Activated naive CD8-positive, alpha-beta T cell (primary cell): ENCODE results near the gene ASB13.
"Not testable (repeated sequence)": the region's sequence is repeated elsewhere in the genome, so short reads cannot be mapped to it uniquely, and the experiment has no call there.

Experiments used
- H3K27ac Mint-ChIP-seq: one replicate; pipeline ENCODE4 v1.8.0; 2021; ENCODE audit warnings: mixed read lengths
- H3K27me3 Mint-ChIP-seq: one replicate; pipeline ENCODE4 v1.8.0; 2021; ENCODE audit warnings: mixed read lengths
- H3K36me3 Mint-ChIP-seq: one replicate; pipeline ENCODE4 v1.8.0; 2021; ENCODE audit warnings: mixed read lengths
- H3K4me1 Mint-ChIP-seq: one replicate; pipeline ENCODE4 v1.8.0; 2021; ENCODE audit warnings: low read depth, mixed read lengths
- H3K4me3 Mint-ChIP-seq: one replicate; pipeline ENCODE4 v1.8.0; 2021; ENCODE audit warnings: mild to moderate bottlenecking, mixed read lengths
- H3K9me3 Mint-ChIP-seq: one replicate; pipeline ENCODE4 v1.8.0; 2021; ENCODE audit warnings: low read depth, mixed read lengths

ASB13 gene

GRCh38 chr10:5627486-5628044 is 38.8 kb downstream of the ASB13 start:
- Mint-ChIP-seq H3K4me3 (no peak overlapping the region), H3K4me1 (peaks cover 13% of the 10 kb centered on the region), H3K27me3 (peaks cover 3% of the 10 kb centered on the region), H3K9me3 (no peaks in the 10 kb centered on the region), H3K36me3 (no peaks in the 10 kb centered on the region), H3K27ac (no peak overlapping the region)

- H3K36me3 Mint-ChIP-seq: no peaks in the 10 kb centered on the region
- no peaks in the 10 kb centered on the region for H3K9me3 Mint-ChIP-seq
- peaks cover 13% of the 10 kb centered on the region for H3K4me1 Mint-ChIP-seq
- peaks cover 3% of the 10 kb centered on the region for H3K27me3 Mint-ChIP-seq
- H3K4me3 Mint-ChIP-seq: no peak overlapping the region
- no peak overlapping the region for H3K27ac Mint-ChIP-seq
Measured at GRCh38 chr10:5625992-5626777, 40.2 kb downstream of the ASB13 start.

GRCh38 chr10:5624701-5625100 is 41.7 kb downstream of the ASB13 start:
- H3K4me3 Mint-ChIP-seq: no peak overlapping the region
- peaks cover 3% of the 10 kb centered on the region for H3K27me3 Mint-ChIP-seq
- H3K36me3 Mint-ChIP-seq: no peaks in the 10 kb centered on the region
- H3K9me3 Mint-ChIP-seq: no peaks in the 10 kb centered on the region
- peaks cover 11% of the 10 kb centered on the region for H3K4me1 Mint-ChIP-seq
- H3K27ac Mint-ChIP-seq: no peak overlapping the region

- Mint-ChIP-seq H3K4me1 (no peaks in the 10 kb centered on the region), H3K4me3 (no peak overlapping the region), H3K36me3 (no peaks in the 10 kb centered on the region), H3K9me3 (no peaks in the 10 kb centered on the region), H3K27ac (no peak overlapping the region), H3K27me3 (no peaks in the 10 kb centered on the region)
Measured at GRCh38 chr10:5623081-5623748, 43.2 kb downstream of the ASB13 start.

GRCh38 chr10:5622186-5622960 is 44.0 kb downstream of the ASB13 start:
- no peaks in the 10 kb centered on the region for H3K27me3 Mint-ChIP-seq
- H3K27ac Mint-ChIP-seq: no peak overlapping the region
- no peak overlapping the region for H3K4me3 Mint-ChIP-seq
- no peaks in the 10 kb centered on the region for H3K36me3 Mint-ChIP-seq
- H3K4me1 Mint-ChIP-seq: no peaks in the 10 kb centered on the region
- H3K9me3 Mint-ChIP-seq: no peaks in the 10 kb centered on the region

GRCh38 chr10:5621371-5621770 is 45.0 kb downstream of the ASB13 start:
- H3K36me3 Mint-ChIP-seq, H3K27ac Mint-ChIP-seq: not testable (repeated sequence)

GRCh38 chr10:5620966-5621365 is 45.4 kb downstream of the ASB13 start:
- H3K27ac Mint-ChIP-seq: no peak overlapping the region
- H3K4me3 Mint-ChIP-seq: no peak overlapping the region
- no peaks in the 10 kb centered on the region for H3K36me3 Mint-ChIP-seq
- H3K9me3 Mint-ChIP-seq: no peaks in the 10 kb centered on the region
- H3K27me3 Mint-ChIP-seq: no peaks in the 10 kb centered on the region
- H3K4me1 Mint-ChIP-seq: no peaks in the 10 kb centered on the region

More at GRCh38 chr10:5621371-5621770, 45.0 kb downstream of the ASB13 start:
- not testable (repeated sequence) for H3K4me3 Mint-ChIP-seq, H3K4me1 Mint-ChIP-seq, H3K9me3 Mint-ChIP-seq, H3K27me3 Mint-ChIP-seq

- H3K27ac Mint-ChIP-seq: no peak overlapping the region
- no peak overlapping the region for H3K4me3 Mint-ChIP-seq
- H3K9me3 Mint-ChIP-seq: no peaks in the 10 kb centered on the region
- no peaks in the 10 kb centered on the region for H3K36me3 Mint-ChIP-seq
- no peaks in the 10 kb centered on the region for H3K27me3 Mint-ChIP-seq
- H3K4me1 Mint-ChIP-seq: no peaks in the 10 kb centered on the region
Measured at GRCh38 chr10:5620223-5620721, 46.1 kb downstream of the ASB13 start.

GRCh38 chr10:5619362-5620211 is 46.8 kb downstream of the ASB13 start:
- Mint-ChIP-seq H3K4me1 (no peaks in the 10 kb centered on the region), H3K9me3 (no peaks in the 10 kb centered on the region), H3K36me3 (no peaks in the 10 kb centered on the region), H3K4me3 (no peak overlapping the region), H3K27ac (no peak overlapping the region), H3K27me3 (no peaks in the 10 kb centered on the region)

GRCh38 chr10:5618829-5619228 is 47.6 kb downstream of the ASB13 start:
- Mint-ChIP-seq H3K4me1 (no peaks in the 10 kb centered on the region), H3K4me3 (no peak overlapping the region), H3K27ac (no peak overlapping the region), H3K9me3 (no peaks in the 10 kb centered on the region), H3K36me3 (no peaks in the 10 kb centered on the region), H3K27me3 (no peaks in the 10 kb centered on the region)

- no peaks in the 10 kb centered on the region for H3K4me1 Mint-ChIP-seq
Measured at GRCh38 chr10:5618042-5618441, 48.4 kb downstream of the ASB13 start.

GRCh38 chr10:5617521-5617920 is 48.9 kb downstream of the ASB13 start:
- Mint-ChIP-seq H3K36me3 (no peaks in the 10 kb centered on the region), H3K4me3 (no peak overlapping the region), H3K27me3 (no peaks in the 10 kb centered on the region), H3K9me3 (no peaks in the 10 kb centered on the region), H3K4me1 (no peaks in the 10 kb centered on the region), H3K27ac (no peak overlapping the region)

More at GRCh38 chr10:5618042-5618441, 48.4 kb downstream of the ASB13 start:
- H3K27ac Mint-ChIP-seq: no peak overlapping the region
- H3K4me3 Mint-ChIP-seq: no peak overlapping the region
- no peaks in the 10 kb centered on the region for H3K36me3 Mint-ChIP-seq
- H3K27me3 Mint-ChIP-seq: no peaks in the 10 kb centered on the region
- no peaks in the 10 kb centered on the region for H3K9me3 Mint-ChIP-seq

- Mint-ChIP-seq H3K4me3 (no peak overlapping the region), H3K36me3 (no peaks in the 10 kb centered on the region), H3K4me1 (no peaks in the 10 kb centered on the region), H3K27ac (no peak overlapping the region), H3K9me3 (no peaks in the 10 kb centered on the region), H3K27me3 (no peaks in the 10 kb centered on the region)
Measured at GRCh38 chr10:5616836-5617235, 49.6 kb downstream of the ASB13 start.

GRCh38 chr10:5616046-5616445 is 50.3 kb downstream of the ASB13 start:
- no peaks in the 10 kb centered on the region for H3K36me3 Mint-ChIP-seq
- H3K4me3 Mint-ChIP-seq: no peak overlapping the region
- H3K9me3 Mint-ChIP-seq: no peaks in the 10 kb centered on the region
- no peaks in the 10 kb centered on the region for H3K4me1 Mint-ChIP-seq
- H3K27ac Mint-ChIP-seq: no peak overlapping the region
- H3K27me3 Mint-ChIP-seq: no peaks in the 10 kb centered on the region
